Tibial nerve (tissue), 4 donors: Measurements from ENCODE around the gene PPRC1.

Source experiments
- CTCF ChIP-seq, 5 experiments: fragments of 200-600 bp in 3 of 5; fragments of 450-650 bp in 2 of 5; sonication (generic) in 3 of 5; IDR thresholded peaks; one replicate each; pipeline ENCODE4 v1.5.1; 2016 to 2019; ENCODE audit warnings: antibody characterized with exemption in 5 of 5, mild to moderate bottlenecking in 3 of 5, moderate library complexity in 2 of 5
- EP300 ChIP-seq, 2 donors: sonication (generic); formaldehyde crosslinking; IDR thresholded peaks; one replicate each; pipeline ENCODE4 v1.6.1; 2017; ENCODE audit warnings: antibody characterized with exemption in 2 of 2, mild to moderate bottlenecking in 1 of 2
- POLR2A ChIP-seq, 2 donors: fragments of 450-650 bp; IDR thresholded peaks; one replicate each; pipeline ENCODE4 v1.6.1; 2017; ENCODE audit warnings: antibody characterized with exemption in 2 of 2, mild to moderate bottlenecking in 2 of 2, moderate library complexity in 2 of 2

- TF ChIP-seq POLR2A (IDR thresholded peaks at IDR 0.05) (no peak), CTCF (IDR thresholded peaks at IDR 0.05) (no peak), EP300 (IDR thresholded peaks at IDR 0.05) (no peak)
Measured at GRCh38 chr10:102139281-102140110, 6.7 kb downstream of the PPRC1 start.
